NCI-H1092 treated with DMSO at 0.1 percent for 48 hours (cell line): ENCODE results near the gene DR1.

Experiments
- DNase-seq: peaks from one replicate; lab custom pipeline; 2025; lab: John Stamatoyannopoulos, UW

DR1 gene

GRCh38 chr1:93394514-93394913 lies 48.8 kb downstream of the DR1 start:
- no peak for DNase-seq

- DNase-seq = no peak
Observed at GRCh38 chr1:93395195-93395594, 49.5 kb downstream of the DR1 start.

GRCh38 chr1:93399781-93400180 lies 54.1 kb downstream of the DR1 start:
- no peak for DNase-seq

- no peak for DNase-seq
Observed at GRCh38 chr1:93408203-93408602, 62.5 kb downstream of the DR1 start.

GRCh38 chr1:93411000-93411399 lies 65.3 kb downstream of the DR1 start:
- DNase-seq = no peak

GRCh38 chr1:93414749-93415148 lies 69.0 kb downstream of the DR1 start:
- no peak for DNase-seq

GRCh38 chr1:93415296-93415695 lies 69.6 kb downstream of the DR1 start:
- no peak for DNase-seq

GRCh38 chr1:93416183-93416582 lies 70.5 kb downstream of the DR1 start:
- DNase-seq = no peak
